Body of pancreas (tissue), 4 donors: ENCODE measurements around the gene ASCC1. TPM values are rescaled to one million over a fixed set of nuclear protein-coding genes. Genes with fewer than 3 reads are reported as not detected.

Experiments used
- ATAC-seq: fragments of 150-250 bp; one replicate; pipeline ENCODE4 v1.9.1; 2016
- DNase-seq, 4 donors: peaks; one replicate each; pipeline ENCODE4 v3.0.0-alpha.2; 2019
- H3K27ac ChIP-seq, 4 donors: fragments of 200-600 bp; sonication (generic); 1 replicate in 3 of 4; 2 replicates in 1 of 4; pipeline versions ENCODE4 v1.5.1 to v1.6.1; 2016 to 2019; ENCODE audit warnings: mild to moderate bottlenecking in 1 of 4, mixed read lengths in 1 of 4, moderate library complexity in 1 of 4
- H3K27me3 ChIP-seq, 2 donors: fragments of 200-600 bp; sonication (generic); one replicate each; pipeline ENCODE4 v1.6.0; 2016; ENCODE audit warnings: mild to moderate bottlenecking in 1 of 2
- H3K36me3 ChIP-seq, 2 donors: fragments of 200-600 bp; sonication (generic); replicated peaks in 1 of 2; 2 replicates each; pipeline ENCODE4 v1.5.1; 2016; ENCODE audit warnings: low read depth in 2 of 2; ENCODE audit not compliant: insufficient read depth in 1 of 2
- H3K4me1 ChIP-seq: fragments of 200-600 bp; sonication (generic); one replicate; pipeline ENCODE4 v1.6.0; 2016
- H3K4me3 ChIP-seq, 2 donors: fragments of 200-600 bp; sonication (generic); 1 replicate in 1 of 2; 2 replicates in 1 of 2; pipeline ENCODE4 v1.5.1; 2016 to 2019
- H3K9me3 ChIP-seq, 3 donors: fragments of 200-600 bp; sonication (generic); 1 replicate in 2 of 3; 2 replicates in 1 of 3; pipeline ENCODE4 v1.5.1; 2016
- POLR2A ChIP-seq, 3 donors: fragments of 450-650 bp; IDR thresholded peaks; one replicate each; pipeline ENCODE4 v1.6.1; 2016; ENCODE audit warnings: antibody characterized with exemption in 3 of 3, mild to moderate bottlenecking in 2 of 3
- WGBS, 2 donors: methylation state at CpG; one replicate each; pipeline ENCODE4 v1.1.5; 2017; 5-methylcytosine and 5-hydroxymethylcytosine counted together
- intact Hi-C: fragments of 100-400 bp; cut with DNase I; formaldehyde crosslinking; loops from one replicate; pipeline ENCODE4 v1.15.1; 2023
- total RNA-seq, 2 donors: library from RNA; depleted of rRNA; stranded (reverse); fragments of >200 nt; gene quantifications; one replicate each; pipeline ENCODE4 v1.1.0, GENCODE V29; 2016
- TF ChIP-seq, protein P1 (sequence below), 7 experiments: fragments of 450-650 bp in 4 of 7; fragments of 200-600 bp in 3 of 7; sonication (generic) in 3 of 7; IDR thresholded peaks; one replicate each; pipeline ENCODE4 v1.5.1; 2016 to 2019; ENCODE audit warnings: antibody characterized with exemption in 7 of 7

Gene ASCC1
- total RNA-seq, 2 donors from 2014 or later: 16.1 to 17.1 TPM

DNA sequence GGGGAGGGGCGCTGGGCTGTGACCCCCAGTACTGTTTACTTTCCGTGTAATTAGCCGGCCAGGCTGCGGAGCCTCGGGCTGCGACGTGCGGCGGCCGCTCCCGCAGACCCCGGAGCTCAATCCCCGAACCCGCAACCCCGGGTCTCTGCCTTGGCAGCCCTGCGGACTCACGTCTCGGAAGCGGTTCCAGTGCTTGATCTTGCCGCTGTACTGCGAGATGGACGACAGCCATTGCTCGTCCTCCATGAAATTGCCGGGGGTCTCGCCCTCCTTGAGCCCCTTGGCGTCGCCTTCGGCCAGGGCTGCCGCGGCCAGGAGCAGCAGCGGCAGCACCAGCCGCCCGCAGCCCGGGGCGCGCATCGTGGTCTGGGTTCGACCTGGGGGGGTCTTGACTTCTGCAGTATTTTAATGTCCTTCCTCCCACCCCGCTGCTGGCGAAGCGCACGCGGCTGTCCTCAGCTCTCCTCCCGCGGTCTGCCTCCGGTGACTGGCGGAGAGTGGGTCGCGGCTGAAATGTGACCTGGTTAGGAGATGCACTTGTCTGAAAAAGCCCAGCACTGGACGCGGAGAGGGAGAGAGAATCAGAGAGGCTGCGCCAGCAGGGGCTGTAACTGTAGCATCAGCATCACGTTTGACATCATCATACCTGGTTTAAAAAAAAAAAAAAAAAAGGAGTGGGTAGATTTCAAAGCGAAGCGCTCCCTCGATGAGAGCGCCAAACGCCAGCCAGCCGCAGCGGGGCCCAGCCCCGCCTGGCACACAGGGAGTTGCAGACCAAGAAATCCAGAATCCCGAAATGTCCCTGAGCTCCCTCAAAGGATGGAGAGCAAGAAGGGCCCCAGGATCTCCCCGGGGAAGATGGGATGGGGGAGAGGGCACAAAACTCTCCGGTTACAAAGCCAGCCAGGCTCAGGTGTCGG lies 127.8 kb downstream of the ASCC1 start, which contains the start of gene SPOCK2:
Gene SPOCK2, minus strand, starts transcription at position 583 of the 920 bp plus-strand sequence. Its CDS starts 223 bp downstream, at position 360.
- intact Hi-C loops: no loop called here
- Histone ChIP-seq H3K4me3 (no peak within 1 kb of the TSS), H3K9me3 (no peaks in the 10 kb centered on the region), H3K27me3 (peaks cover 0 to 20% of the 10 kb centered on the region in 2 donors), H3K27ac (peak within 1 kb of the TSS in 1 of 4 donors; percentile 30), H3K36me3 (no peaks in the 10 kb centered on the region), H3K4me1 (peaks cover 17% of the 10 kb centered on the region)
- WGBS, 2 donors: 9 to 23% methylated on average over 34 to 62 of the region's 65 CpGs
- TF ChIP-seq POLR2A (IDR thresholded peaks at IDR 0.05): peak in 1 of 3 donors; percentile 23
- TF ChIP-seq, protein P1, sequence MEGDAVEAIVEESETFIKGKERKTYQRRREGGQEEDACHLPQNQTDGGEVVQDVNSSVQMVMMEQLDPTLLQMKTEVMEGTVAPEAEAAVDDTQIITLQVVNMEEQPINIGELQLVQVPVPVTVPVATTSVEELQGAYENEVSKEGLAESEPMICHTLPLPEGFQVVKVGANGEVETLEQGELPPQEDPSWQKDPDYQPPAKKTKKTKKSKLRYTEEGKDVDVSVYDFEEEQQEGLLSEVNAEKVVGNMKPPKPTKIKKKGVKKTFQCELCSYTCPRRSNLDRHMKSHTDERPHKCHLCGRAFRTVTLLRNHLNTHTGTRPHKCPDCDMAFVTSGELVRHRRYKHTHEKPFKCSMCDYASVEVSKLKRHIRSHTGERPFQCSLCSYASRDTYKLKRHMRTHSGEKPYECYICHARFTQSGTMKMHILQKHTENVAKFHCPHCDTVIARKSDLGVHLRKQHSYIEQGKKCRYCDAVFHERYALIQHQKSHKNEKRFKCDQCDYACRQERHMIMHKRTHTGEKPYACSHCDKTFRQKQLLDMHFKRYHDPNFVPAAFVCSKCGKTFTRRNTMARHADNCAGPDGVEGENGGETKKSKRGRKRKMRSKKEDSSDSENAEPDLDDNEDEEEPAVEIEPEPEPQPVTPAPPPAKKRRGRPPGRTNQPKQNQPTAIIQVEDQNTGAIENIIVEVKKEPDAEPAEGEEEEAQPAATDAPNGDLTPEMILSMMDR (IDR thresholded peaks at IDR 0.05): no peak
- ATAC-seq: no peak
- DNase-seq: no peak

DNA sequence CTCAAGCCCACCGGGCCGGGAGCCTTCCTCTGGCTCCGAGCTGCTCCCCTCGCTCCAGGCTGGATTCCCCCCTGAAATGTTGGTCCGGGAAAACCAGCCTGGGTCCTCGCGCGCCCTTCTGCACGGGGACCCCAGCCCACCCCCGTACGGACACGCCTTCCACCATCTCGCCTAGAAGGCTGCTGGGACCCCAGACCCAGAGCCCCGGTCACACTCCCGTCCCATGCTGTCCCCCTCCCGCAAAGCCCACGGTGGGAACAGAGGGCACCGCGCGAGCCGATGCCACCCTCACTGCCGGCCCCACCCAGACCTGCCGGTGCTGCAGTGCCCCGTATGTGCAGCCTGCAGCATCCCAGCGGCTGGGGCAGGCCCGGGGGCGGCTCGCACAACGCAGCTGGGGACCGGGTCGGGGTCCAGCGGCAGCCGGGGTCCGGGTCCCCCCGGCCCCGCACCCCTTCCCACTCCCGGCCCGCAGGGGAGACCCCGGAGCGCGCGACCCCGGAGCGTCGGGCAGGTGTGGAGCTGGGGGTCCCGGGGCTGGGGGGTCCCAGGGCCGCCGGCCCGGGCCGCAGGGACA lies 128.6 kb downstream of the ASCC1 start:
- DNase-seq (no peak), ATAC-seq (peak; percentile 48)
- peaks cover 0 to 20% of the 10 kb centered on the region in 2 donors for H3K27me3 ChIP-seq
- intact Hi-C loops: no loop called here
- H3K9me3 ChIP-seq: no peaks in the 10 kb centered on the region
- no peaks in the 10 kb centered on the region for H3K36me3 ChIP-seq
- WGBS, 2 donors: 2 to 4% methylated on average over 10 to 37 of the region's 50 CpGs
- H3K27ac ChIP-seq: peak overlapping the region in 1 of 4 donors; percentile 30
- no peak for TF ChIP-seq POLR2A (IDR thresholded peaks at IDR 0.05)
- TF ChIP-seq, protein P1 (IDR thresholded peaks at IDR 0.05): no peak
- no peak overlapping the region for H3K4me3 ChIP-seq
- H3K4me1 ChIP-seq: peaks cover 17% of the 10 kb centered on the region

DNA sequence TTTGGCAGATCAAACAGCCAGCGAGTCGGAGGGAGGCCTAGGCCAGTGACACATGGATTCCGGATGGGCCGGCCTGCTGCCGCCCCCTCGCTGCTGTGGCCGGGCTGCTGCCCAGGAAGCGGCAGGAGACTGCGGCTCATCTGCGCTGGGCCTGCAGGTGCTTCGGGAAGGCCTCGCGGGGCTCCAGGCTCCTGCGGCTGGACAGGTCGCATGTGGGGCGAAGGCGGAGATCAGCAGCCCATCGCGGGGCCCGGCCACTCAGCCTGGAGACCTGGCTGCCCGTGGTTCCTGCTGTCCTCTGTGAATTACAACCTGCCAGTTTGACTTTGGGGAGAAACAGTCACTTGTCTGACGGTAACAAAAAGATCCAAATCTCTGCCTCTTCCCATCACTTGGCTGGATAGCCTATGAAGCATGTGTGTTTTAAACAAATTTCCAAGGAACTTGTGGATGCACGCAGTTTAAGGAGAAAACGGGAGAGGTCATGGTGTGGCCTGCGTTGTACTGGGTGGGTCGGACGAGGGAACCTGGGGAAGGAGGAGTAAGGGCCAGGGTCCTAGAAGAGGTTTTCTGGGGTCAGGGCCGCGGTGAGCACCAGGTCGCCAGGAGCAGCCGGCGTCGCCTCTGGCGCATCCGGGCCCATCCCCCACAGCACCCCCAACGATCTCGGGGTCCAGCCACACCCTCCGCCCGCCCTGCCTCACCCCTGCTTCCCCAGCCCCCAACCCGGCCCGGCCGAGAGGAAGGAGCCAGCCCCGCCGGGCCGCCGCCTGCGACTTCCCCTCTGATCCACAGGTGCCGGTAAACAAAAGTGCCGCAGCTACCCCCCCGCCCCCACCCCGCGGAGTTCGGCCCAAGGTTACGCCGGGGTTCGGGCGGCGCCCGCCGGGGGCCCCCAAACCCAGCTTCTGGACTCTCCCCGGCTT lies 129.3 kb downstream of the ASCC1 start:
- peak; percentile 22 for ATAC-seq
- Histone ChIP-seq H3K36me3 (no peaks in the 10 kb centered on the region), H3K27me3 (peaks cover 0 to 20% of the 10 kb centered on the region in 2 donors), H3K27ac (peak overlapping the region in 1 of 4 donors; percentile 30), H3K4me3 (no peak overlapping the region), H3K4me1 (peaks cover 17% of the 10 kb centered on the region), H3K9me3 (no peaks in the 10 kb centered on the region)
- WGBS, 2 donors: 54 to 80% methylated on average over 28 to 49 of the region's 61 CpGs
- DNase-seq: peak in 1 of 4 donors; percentile 32
- intact Hi-C loops: no loop called here
- no peak for TF ChIP-seq POLR2A (IDR thresholded peaks at IDR 0.05)
- TF ChIP-seq, protein P1 (IDR thresholded peaks at IDR 0.05): no peak

DNA sequence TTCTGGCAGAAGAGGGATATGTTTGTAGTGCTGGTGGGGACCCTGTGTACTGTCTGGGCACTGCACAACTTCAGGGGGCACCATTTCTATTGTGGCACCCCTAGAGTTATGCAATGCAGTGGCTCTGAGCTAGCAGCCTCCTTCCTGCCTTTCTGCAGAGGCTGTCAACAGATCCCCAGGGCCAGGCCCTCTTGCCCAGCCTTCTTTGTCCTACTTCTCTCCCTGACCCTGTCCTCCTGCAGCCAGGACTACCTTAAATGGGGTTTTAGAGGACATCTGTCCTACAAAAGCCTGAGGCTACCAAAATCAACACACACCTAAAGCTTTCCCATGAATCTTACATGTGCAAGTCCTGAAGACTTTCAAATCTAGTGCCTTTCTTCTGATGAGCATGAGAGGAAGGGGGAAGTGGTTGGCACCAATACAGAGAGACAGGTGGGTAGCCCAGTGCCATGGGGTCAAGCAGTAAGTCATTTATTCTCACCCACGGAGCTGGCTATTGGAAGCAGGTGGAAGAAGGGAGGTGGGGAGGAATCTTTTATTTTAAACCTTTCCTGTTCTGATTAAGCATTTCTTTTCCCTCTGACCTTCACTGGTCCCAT lies 130.1 kb downstream of the ASCC1 start:
- peaks cover 0 to 20% of the 10 kb centered on the region in 2 donors for H3K27me3 ChIP-seq
- peaks cover 17% of the 10 kb centered on the region for H3K4me1 ChIP-seq
- H3K36me3 ChIP-seq: no peaks in the 10 kb centered on the region
- WGBS, 2 donors: 78 to 82% methylated on average over 1 of the region's 1 CpG
- TF ChIP-seq, protein P1 (IDR thresholded peaks at IDR 0.05): no peak
- no peak for TF ChIP-seq POLR2A (IDR thresholded peaks at IDR 0.05)
- no peak for ATAC-seq
- no peak overlapping the region for H3K27ac ChIP-seq
- DNase-seq: no peak
- intact Hi-C loops: no loop called here
- H3K4me3 ChIP-seq: no peak overlapping the region
- H3K9me3 ChIP-seq: no peaks in the 10 kb centered on the region
